ENCODE data around the gene DAZL. TPM values are rescaled to one million over a fixed set of nuclear protein-coding genes. Genes with fewer than 3 reads are reported as not detected.

The DAZL gene
- total RNA-seq, 1 experiment from 2014 or later: not detected

DNA sequence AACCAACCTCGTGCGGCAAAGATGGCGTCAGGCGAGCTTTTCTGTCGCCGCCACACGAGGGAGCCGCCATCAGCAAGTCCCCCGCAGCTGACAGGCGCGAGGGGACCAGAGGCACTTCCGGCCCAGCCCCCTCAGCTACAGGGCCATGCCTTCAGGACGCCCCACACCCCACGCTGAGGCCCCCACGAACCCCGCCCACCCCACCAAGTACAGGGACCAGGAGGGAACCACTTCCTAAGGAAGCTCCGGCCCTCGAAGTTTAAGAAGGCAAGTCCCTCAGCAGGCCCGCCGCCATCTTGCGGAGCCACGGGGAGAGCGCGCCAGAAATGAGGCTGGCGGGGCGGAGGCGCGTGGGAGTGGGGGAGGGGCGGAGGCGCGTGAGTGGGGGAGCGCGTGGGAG, 790 bp downstream of the DAZL start:
- H3K4me1 ChIP-seq (replicated peaks; ENCODE audit: insufficient read depth): peaks cover 27% of the 10 kb centered on the region
- H3K27ac ChIP-seq: no peak overlapping the region
- H3K4me3 ChIP-seq: no peak overlapping the region
- no peaks in the 10 kb centered on the region for H3K36me3 ChIP-seq (ENCODE audit: low read depth)
- H3K9me3 ChIP-seq (ENCODE audit: insufficient read depth, low read depth): no peaks in the 10 kb centered on the region
- BruUV-seq (replicated peaks): no TSS peak
- no peaks in the 10 kb centered on the region for H3K27me3 ChIP-seq (ENCODE audit: insufficient read depth, low read depth)
- H3K9me2 ChIP-seq (ENCODE audit: insufficient read depth): no peaks in the 10 kb centered on the region
- ChIA-PET POLR2A (ENCODE audit: unreplicated experiment) (no interaction called here), CTCF (no interaction called here)
- TF ChIP-seq, protein P1, sequence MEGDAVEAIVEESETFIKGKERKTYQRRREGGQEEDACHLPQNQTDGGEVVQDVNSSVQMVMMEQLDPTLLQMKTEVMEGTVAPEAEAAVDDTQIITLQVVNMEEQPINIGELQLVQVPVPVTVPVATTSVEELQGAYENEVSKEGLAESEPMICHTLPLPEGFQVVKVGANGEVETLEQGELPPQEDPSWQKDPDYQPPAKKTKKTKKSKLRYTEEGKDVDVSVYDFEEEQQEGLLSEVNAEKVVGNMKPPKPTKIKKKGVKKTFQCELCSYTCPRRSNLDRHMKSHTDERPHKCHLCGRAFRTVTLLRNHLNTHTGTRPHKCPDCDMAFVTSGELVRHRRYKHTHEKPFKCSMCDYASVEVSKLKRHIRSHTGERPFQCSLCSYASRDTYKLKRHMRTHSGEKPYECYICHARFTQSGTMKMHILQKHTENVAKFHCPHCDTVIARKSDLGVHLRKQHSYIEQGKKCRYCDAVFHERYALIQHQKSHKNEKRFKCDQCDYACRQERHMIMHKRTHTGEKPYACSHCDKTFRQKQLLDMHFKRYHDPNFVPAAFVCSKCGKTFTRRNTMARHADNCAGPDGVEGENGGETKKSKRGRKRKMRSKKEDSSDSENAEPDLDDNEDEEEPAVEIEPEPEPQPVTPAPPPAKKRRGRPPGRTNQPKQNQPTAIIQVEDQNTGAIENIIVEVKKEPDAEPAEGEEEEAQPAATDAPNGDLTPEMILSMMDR (conservative IDR thresholded peaks at IDR 0.05): no peak
- no peak for TF ChIP-seq EZH2 (IDR thresholded peaks at IDR 0.05; ENCODE audit: low read depth)
- no peak overlapping the region for H2AFZ ChIP-seq
- H3F3A ChIP-seq (ENCODE audit: insufficient read depth, low read depth): peaks cover 13% of the 10 kb centered on the region; the same call in 1 of the 2 replicates
- no peaks in the 10 kb centered on the region for H3K79me2 ChIP-seq (ENCODE audit: low read depth)
- intact Hi-C loops (cut with micrococcal nuclease; ENCODE audit: unreplicated experiment): no loop called here
- no peak overlapping the region for H3K4me2 ChIP-seq
- H4K20me1 ChIP-seq (ENCODE audit: insufficient read depth): no peaks in the 10 kb centered on the region
- no peak for DNase-seq

DNA sequence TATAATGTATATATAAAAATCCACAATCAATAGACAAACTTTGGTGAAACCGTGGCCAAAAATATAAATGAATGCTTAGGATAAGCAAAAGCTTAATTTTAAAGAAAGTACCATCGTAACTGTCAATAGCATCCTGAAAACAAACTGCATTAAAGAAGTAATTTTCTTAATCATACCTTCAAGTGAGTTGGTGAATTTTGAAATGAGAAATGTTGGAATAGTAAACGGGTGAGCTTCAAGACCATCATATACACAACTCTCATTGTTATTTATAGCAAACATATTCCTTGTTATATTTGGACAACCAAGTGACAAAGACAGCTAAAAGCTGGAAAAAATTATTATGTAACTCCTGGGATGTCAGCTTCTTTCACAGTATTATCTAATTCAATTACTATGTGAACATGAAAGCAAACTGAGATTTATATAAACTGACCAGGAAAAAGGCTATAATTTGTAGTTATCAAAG, 3.7 kb downstream of the DAZL start:
- Histone ChIP-seq H3K9me3 (ENCODE audit: insufficient read depth, low read depth) (no peaks in the 10 kb centered on the region), H3K4me1 (replicated peaks; ENCODE audit: insufficient read depth) (peaks cover 14% of the 10 kb centered on the region), H3K9me2 (ENCODE audit: insufficient read depth) (no peaks in the 10 kb centered on the region), H3K4me3 (no peak overlapping the region), H3K79me2 (ENCODE audit: low read depth) (no peaks in the 10 kb centered on the region), H2AFZ (no peak overlapping the region), H3K27ac (no peak overlapping the region), H3K27me3 (ENCODE audit: insufficient read depth, low read depth) (no peaks in the 10 kb centered on the region), H3K36me3 (ENCODE audit: low read depth) (no peaks in the 10 kb centered on the region), H4K20me1 (ENCODE audit: insufficient read depth) (no peaks in the 10 kb centered on the region), H3F3A (ENCODE audit: insufficient read depth, low read depth) (peaks cover 13% of the 10 kb centered on the region; the same call in 1 of the 2 replicates), H3K4me2 (no peak overlapping the region)
- intact Hi-C loops (cut with micrococcal nuclease; ENCODE audit: unreplicated experiment): loop anchor here (1.0 kb wide), 4 partner anchors 311 to 812 kb away; no protein-coding TSS in a partner anchor
- ChIA-PET POLR2A (ENCODE audit: unreplicated experiment) (no interaction called here), CTCF (no interaction called here)
- no peak for TF ChIP-seq EZH2 (IDR thresholded peaks at IDR 0.05; ENCODE audit: low read depth)
- TF ChIP-seq, protein P1 (conservative IDR thresholded peaks at IDR 0.05): no peak; the same call in 1 of the 2 replicates
- BruUV-seq (replicated peaks): no TSS peak
- DNase-seq: no peak

DNA sequence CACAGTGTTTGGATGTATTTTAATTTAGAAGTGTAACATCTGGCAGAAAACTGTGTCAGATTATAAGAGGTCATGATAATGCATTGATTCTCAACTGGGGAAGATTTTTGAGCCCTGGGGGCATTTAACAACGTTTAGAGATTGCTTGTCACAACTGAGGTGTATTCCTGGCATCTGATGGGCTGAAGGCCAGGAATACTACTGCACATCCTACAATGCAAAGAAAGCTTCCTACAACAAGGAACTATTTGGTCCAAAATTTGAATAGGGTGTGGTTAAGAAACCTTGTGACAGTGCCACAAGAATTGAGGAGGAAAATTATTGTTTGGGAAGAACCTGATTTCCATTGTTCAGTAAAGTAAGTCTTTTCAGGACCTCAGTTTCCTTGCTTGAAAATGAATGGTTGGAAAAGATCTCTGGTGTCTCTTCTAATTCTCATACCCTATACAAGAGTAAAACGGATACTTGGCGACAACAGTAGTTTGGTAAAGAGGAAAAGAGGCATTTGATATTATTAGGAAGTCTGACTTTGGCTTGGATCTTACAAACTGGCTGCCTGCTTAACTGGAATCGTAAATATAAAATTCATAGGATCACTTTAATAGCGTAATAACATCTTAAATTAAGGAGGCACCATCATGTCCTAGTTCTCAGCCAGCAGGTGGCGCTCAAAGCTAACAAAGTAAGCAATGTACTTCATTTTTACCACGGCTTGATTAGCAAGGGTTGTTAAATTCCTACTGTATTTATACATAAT, 4.3 kb downstream of the DAZL start:
- ChIA-PET POLR2A (ENCODE audit: unreplicated experiment) (no interaction called here), CTCF (interaction anchor here (0.6 kb wide), 3 partner anchors 29 to 1240 kb away, joined by 3 to 4 read pairs (median 4); no protein-coding TSS in a partner anchor)
- H3K9me2 ChIP-seq (ENCODE audit: insufficient read depth): no peaks in the 10 kb centered on the region
- TF ChIP-seq, protein P1 (conservative IDR thresholded peaks at IDR 0.05): peak; percentile 97
- TF ChIP-seq EZH2 (IDR thresholded peaks at IDR 0.05; ENCODE audit: low read depth): no peak
- peak overlapping the region; percentile 73 for H2AFZ ChIP-seq
- no peak overlapping the region for H3K27ac ChIP-seq
- peak; percentile 41 to 60 for DNase-seq
- peak overlapping the region; percentile 47 for H3K4me2 ChIP-seq
- H3F3A ChIP-seq (ENCODE audit: insufficient read depth, low read depth): peaks cover 9% of the 10 kb centered on the region; the same call in 1 of the 2 replicates
- no peak overlapping the region for H3K4me3 ChIP-seq
- BruUV-seq (replicated peaks): no TSS peak
- no peaks in the 10 kb centered on the region for H4K20me1 ChIP-seq (ENCODE audit: insufficient read depth)
- H3K36me3 ChIP-seq (ENCODE audit: low read depth): no peaks in the 10 kb centered on the region
- H3K79me2 ChIP-seq (ENCODE audit: low read depth): no peaks in the 10 kb centered on the region
- no peaks in the 10 kb centered on the region for H3K9me3 ChIP-seq (ENCODE audit: insufficient read depth, low read depth)
- intact Hi-C loops (cut with micrococcal nuclease; ENCODE audit: unreplicated experiment): loop anchor here (1.0 kb wide), 4 partner anchors 311 to 812 kb away; no protein-coding TSS in a partner anchor
- H3K27me3 ChIP-seq (ENCODE audit: insufficient read depth, low read depth): no peaks in the 10 kb centered on the region
- H3K4me1 ChIP-seq (replicated peaks; ENCODE audit: insufficient read depth): peaks cover 8% of the 10 kb centered on the region

Measured in PC-9 (cell line).